Thoracic aorta (tissue), 2 donors: ENCODE results near the gene GPATCH2. TPM values are rescaled to one million over a fixed set of nuclear protein-coding genes. Genes with fewer than 3 reads are reported as not detected.

Source experiments
- ATAC-seq: fragments of 150-250 bp; one replicate; pipeline ENCODE4 v1.8.0; 2017; ENCODE audit warnings: low read depth; ENCODE audit not compliant: insufficient number of reproducible peaks, low FRiP score
- DNase-seq: peaks from one replicate; pipeline ENCODE4 v3.0.0-alpha.2; 2020; ENCODE audit warnings: low spot score
- H3K27ac ChIP-seq, 2 donors: fragments of 200-600 bp; sonication (generic); 1 replicate in 1 of 2; 2 replicates in 1 of 2; pipeline ENCODE4 v1.5.1; 2016; ENCODE audit warnings: mild to moderate bottlenecking in 2 of 2, moderate library complexity in 2 of 2
- H3K27me3 ChIP-seq: fragments of 200-600 bp; sonication (generic); replicated peaks from 2 replicates; pipeline ENCODE4 v1.6.0; 2016; ENCODE audit warnings: mild to moderate bottlenecking; ENCODE audit not compliant: insufficient read depth
- H3K36me3 ChIP-seq: fragments of 200-600 bp; sonication (generic); one replicate; pipeline ENCODE4 v1.5.1; 2016
- H3K4me1 ChIP-seq, 2 donors: fragments of 200-600 bp; sonication (generic); 1 replicate in 1 of 2; 2 replicates in 1 of 2; pipeline versions ENCODE4 v1.5.1 to v1.6.0; 2016; ENCODE audit warnings: low read depth in 2 of 2, mild to moderate bottlenecking in 1 of 2; ENCODE audit not compliant: control insufficient read depth in 1 of 2
- H3K4me3 ChIP-seq: fragments of 200-600 bp; sonication (generic); 2 replicates; pipeline ENCODE4 v1.5.1; 2016; ENCODE audit warnings: mild to moderate bottlenecking
- H3K9me3 ChIP-seq: fragments of 200-600 bp; sonication (generic); 2 replicates; pipeline ENCODE4 v1.5.1; 2016
- total RNA-seq, 2 donors: library from RNA; depleted of rRNA; stranded (reverse); fragments of >200 nt; gene quantifications; one replicate each; pipeline versions ENCODE4 v1.1.0 to v1.2.3, GENCODE V29; 2016
- TF ChIP-seq, protein P1 (sequence below): fragments of 200-600 bp; sonication (generic); IDR thresholded peaks from one replicate; pipeline ENCODE4 v1.5.1; 2019; ENCODE audit warnings: antibody characterized with exemption

Gene GPATCH2
- total RNA-seq, 2 donors from 2014 or later, result 16.2 to 20.5 TPM

DNA sequence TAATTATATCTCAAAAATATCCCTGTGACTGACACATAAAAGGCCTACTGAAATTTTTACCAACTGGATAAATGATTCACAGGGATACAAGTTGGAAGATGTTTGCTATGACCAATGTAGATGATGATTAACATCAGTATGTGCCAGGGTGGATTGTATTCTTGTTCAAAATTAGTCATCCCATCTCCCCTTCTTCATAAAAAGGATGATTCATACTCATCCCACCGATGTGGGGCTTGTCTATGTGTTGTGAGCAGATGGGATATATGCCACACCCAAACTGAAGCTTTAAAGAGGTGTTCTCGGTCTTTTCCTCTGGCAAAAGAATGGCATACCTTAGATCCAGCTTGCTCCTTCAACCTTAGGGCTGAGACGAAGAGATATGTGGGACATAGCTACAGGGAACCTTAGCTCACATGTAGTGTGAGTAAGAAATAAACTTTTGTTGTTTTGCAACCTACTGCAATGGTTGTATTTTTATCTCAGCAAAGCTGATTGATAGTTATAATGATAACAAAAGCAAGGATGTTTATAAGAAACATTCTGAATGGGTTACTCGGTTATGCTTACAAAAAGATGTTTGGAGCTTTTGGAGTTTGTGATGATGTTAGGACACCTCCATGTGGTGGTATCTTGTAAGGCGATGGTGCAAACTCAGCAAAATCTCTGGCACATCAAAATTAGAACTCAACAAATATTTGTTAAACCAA lies 29.6 kb upstream of the GPATCH2 start:
- Histone ChIP-seq H3K9me3 (no peaks in the 10 kb centered on the region), H3K27me3 (no peaks in the 10 kb centered on the region), H3K27ac (no peak overlapping the region), H3K4me1 (no peaks in the 10 kb centered on the region), H3K36me3 (no peaks in the 10 kb centered on the region), H3K4me3 (no peak overlapping the region)
- no peak for DNase-seq
- no peak for ATAC-seq
- TF ChIP-seq, protein P1, sequence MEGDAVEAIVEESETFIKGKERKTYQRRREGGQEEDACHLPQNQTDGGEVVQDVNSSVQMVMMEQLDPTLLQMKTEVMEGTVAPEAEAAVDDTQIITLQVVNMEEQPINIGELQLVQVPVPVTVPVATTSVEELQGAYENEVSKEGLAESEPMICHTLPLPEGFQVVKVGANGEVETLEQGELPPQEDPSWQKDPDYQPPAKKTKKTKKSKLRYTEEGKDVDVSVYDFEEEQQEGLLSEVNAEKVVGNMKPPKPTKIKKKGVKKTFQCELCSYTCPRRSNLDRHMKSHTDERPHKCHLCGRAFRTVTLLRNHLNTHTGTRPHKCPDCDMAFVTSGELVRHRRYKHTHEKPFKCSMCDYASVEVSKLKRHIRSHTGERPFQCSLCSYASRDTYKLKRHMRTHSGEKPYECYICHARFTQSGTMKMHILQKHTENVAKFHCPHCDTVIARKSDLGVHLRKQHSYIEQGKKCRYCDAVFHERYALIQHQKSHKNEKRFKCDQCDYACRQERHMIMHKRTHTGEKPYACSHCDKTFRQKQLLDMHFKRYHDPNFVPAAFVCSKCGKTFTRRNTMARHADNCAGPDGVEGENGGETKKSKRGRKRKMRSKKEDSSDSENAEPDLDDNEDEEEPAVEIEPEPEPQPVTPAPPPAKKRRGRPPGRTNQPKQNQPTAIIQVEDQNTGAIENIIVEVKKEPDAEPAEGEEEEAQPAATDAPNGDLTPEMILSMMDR, result peak; percentile 23

DNA sequence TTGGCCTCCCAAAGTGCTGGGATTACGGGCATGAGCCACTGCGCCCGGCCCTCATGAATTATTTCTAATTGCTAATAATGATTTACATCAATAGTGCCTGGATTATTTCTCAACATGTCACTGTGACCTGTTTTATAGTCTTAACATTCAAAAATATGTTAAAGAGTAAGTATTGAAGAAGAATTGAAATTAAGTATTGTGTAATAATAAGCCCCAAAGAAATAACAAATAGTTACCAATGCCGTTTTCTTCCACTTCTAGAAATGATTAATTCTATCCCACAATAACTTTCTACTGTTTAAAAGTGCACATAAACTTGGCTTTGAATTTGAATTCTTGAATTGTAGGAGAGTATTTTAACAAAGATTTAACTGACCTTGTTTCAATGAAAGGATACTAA lies 19.8 kb upstream of the GPATCH2 start:
- TF ChIP-seq, protein P1, result no peak
- H3K9me3 ChIP-seq, result no peaks in the 10 kb centered on the region
- H3K27me3 ChIP-seq, result no peaks in the 10 kb centered on the region
- H3K4me1 ChIP-seq, result no peaks in the 10 kb centered on the region
- H3K4me3 ChIP-seq, result no peak overlapping the region
- ATAC-seq (no peak), DNase-seq (no peak)
- H3K27ac ChIP-seq, result no peak overlapping the region
- no peaks in the 10 kb centered on the region for H3K36me3 ChIP-seq

DNA sequence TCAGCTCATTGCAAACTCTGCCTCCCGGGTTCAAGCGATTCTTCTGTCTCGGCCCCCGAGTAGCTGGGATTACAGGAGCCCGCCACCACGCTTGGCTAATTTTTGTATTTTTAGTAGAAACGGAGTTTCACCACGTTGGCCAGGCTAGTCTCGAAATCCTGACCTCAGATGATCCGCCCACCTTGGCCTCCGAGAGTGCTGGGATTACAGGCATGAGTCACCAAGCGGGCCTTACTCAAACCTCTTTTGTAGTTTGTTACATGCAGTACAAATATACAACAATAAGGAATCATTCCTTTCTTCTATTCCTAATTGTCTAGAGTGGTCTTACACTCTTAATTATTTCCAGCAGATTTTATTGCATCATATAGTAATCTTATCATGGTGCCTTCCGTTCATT lies 16.9 kb upstream of the GPATCH2 start:
- DNase-seq (no peak), ATAC-seq (no peak)
- no peaks in the 10 kb centered on the region for H3K36me3 ChIP-seq
- TF ChIP-seq, protein P1, result no peak
- no peaks in the 10 kb centered on the region for H3K27me3 ChIP-seq
- H3K4me3 ChIP-seq, result no peak overlapping the region
- no peak overlapping the region for H3K27ac ChIP-seq
- no peaks in the 10 kb centered on the region for H3K4me1 ChIP-seq
- no peaks in the 10 kb centered on the region for H3K9me3 ChIP-seq

DNA sequence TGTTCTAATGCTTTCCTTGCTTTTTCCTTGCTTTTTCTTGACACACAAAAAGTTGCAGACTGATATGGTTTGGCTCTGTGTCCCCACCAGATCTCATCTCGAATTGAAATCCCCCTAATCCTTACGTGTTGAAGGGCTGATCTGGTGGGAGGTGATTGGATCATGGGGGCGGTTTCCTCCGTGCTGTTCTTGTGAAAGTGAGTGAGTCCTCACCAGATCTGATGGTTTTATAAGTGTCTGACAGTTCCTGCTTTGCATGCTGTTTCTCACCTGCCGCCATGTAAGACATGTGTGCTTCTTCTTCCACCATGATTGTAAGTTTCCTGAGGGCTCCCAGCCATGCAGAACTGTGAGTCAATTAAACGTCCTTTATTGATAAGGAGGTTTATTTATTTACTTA lies 11.6 kb upstream of the GPATCH2 start:
- H3K4me3 ChIP-seq, result no peak overlapping the region
- ATAC-seq, result no peak
- no peaks in the 10 kb centered on the region for H3K36me3 ChIP-seq
- H3K27me3 ChIP-seq, result no peaks in the 10 kb centered on the region
- no peak overlapping the region for H3K27ac ChIP-seq
- no peaks in the 10 kb centered on the region for H3K9me3 ChIP-seq
- DNase-seq, result no peak
- H3K4me1 ChIP-seq, result no peaks in the 10 kb centered on the region
- TF ChIP-seq, protein P1, result no peak

DNA sequence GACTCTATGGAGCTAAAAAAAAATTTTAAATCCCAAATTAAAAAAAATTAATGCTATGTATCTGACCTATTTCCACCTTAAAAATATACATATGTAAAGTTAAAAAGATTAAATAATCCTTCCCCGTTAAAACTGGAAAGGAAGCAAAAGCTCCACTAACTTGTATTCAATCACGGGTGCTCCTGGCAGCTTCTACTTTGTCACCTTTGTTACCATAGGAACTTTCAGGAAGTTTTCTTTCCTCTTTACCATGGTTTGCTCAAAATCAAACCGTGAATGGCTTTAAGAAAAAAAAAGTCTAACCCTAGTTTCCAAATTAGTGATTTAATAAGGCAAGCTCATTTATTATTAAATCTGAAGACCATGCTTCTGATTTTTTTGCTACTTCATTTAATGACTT lies 3.5 kb downstream of the GPATCH2 start:
- ATAC-seq, result no peak
- Histone ChIP-seq H3K4me3 (no peak overlapping the region), H3K36me3 (no peaks in the 10 kb centered on the region), H3K27ac (no peak overlapping the region), H3K9me3 (no peaks in the 10 kb centered on the region), H3K4me1 (peaks cover 15 to 31% of the 10 kb centered on the region in 2 donors), H3K27me3 (no peaks in the 10 kb centered on the region)
- TF ChIP-seq, protein P1, result no peak
- no peak for DNase-seq
